OCI-LY3 (cell line): ENCODE measurements around the gene TMEM94.

Experiments used
- CTCF ChIP-seq: fragments of 200-600, 300-600 bp; sonication (generic); IDR thresholded peaks from 2 replicates; pipeline ENCODE4 v1.5.1; 2014; ENCODE audit warnings: antibody characterized with exemption, low read length, low read depth
- EZH2phosphoT487 ChIP-seq: fragments of 200-600 bp; shearing (Covaris generic); IDR thresholded peaks from 2 replicates; pipeline ENCODE4 v1.6.1; 2018; ENCODE audit warnings: antibody characterized with exemption, mixed run types, low read depth

DNA sequence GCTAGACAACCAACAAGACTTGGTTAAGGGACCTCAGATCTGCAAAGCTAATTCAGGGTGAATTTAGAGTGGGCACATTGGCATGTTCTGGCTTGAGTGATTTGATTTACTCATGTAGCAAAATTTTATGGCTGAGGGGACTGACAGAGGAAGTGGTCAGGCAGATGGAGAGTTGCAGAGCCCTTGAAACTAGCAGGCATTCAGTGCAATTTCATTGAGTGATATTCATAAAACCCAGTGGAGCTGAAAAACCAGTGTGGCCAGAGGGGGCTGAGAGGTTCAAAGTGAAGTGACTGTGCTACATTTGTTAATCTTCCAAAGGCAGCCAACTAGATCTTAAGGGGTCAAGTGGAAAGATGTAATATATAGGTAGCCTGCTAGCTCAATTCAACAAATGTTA is 2.2 kb upstream of the TMEM94 start:
- TF ChIP-seq CTCF (no peak), EZH2phosphoT487 (no peak)
